ENCODE data around the gene KDM4C.

Gene KDM4C

DNA sequence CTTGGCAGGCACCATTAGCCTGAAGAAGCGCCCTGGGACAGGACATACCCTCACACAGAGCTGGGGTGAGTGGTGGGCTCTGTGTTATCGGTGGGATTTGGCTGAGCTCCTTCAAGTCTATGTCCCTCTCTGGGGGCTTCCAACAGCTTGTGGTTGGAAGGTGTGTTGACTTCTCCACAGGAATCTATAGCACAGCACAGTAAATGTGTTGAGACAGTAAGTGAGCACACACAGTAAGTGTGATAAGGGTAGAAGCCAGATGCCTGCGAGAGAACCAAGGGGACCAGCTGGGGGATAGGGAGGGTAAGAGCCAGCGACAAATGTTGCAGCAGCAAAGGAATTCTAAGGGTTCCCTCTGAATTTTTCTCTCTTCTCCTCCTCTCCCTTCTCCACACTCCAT is 448.0 kb downstream of the KDM4C start:
- H3K4me3 ChIP-seq (ENCODE audit: low read depth, low read length) = no peak overlapping the region
- no peaks in the 10 kb centered on the region for H3K36me3 ChIP-seq (replicated peaks)
- no peak overlapping the region for H3K27ac ChIP-seq
- H3K27me3 ChIP-seq (replicated peaks) = no peaks in the 10 kb centered on the region
- no peak for DNase-seq
- TF ChIP-seq, protein P1, sequence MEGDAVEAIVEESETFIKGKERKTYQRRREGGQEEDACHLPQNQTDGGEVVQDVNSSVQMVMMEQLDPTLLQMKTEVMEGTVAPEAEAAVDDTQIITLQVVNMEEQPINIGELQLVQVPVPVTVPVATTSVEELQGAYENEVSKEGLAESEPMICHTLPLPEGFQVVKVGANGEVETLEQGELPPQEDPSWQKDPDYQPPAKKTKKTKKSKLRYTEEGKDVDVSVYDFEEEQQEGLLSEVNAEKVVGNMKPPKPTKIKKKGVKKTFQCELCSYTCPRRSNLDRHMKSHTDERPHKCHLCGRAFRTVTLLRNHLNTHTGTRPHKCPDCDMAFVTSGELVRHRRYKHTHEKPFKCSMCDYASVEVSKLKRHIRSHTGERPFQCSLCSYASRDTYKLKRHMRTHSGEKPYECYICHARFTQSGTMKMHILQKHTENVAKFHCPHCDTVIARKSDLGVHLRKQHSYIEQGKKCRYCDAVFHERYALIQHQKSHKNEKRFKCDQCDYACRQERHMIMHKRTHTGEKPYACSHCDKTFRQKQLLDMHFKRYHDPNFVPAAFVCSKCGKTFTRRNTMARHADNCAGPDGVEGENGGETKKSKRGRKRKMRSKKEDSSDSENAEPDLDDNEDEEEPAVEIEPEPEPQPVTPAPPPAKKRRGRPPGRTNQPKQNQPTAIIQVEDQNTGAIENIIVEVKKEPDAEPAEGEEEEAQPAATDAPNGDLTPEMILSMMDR (IDR thresholded peaks at IDR 0.05; ENCODE audit: low read depth, low read length, missing control alignments) = no peak
- in situ Hi-C loops (cut with HindIII; ENCODE audit: low pct_ligation_motif_present, low sequenced_read_pairs) = no loop called here

DNA sequence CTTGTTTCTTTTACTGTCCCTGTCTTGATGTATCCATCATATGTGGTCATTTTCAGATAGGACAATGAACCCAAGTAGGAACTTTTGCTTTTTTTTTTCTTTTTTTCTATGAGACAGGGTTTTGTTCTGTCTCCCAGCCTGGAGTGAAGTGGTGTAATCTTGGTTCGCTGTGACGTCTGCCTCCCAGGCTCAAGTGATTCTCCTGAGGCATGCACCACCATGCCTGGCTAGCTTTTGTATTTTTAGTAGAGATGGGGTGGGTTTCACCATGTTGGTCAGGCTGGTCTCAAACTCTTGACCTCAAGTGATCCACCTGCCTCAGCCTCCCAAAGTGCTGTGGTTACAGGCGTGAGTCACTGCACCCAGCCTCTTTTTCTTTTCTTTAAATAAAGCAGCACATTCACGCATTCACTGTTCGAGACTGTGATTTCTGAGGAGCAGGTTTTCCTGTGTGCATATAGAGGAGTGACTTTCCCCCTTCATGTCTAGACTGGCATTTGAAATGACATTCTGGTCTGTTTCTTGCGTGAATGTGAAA is 448.5 kb downstream of the KDM4C start:
- in situ Hi-C loops (cut with HindIII; ENCODE audit: low pct_ligation_motif_present, low sequenced_read_pairs) = no loop called here
- H3K36me3 ChIP-seq (replicated peaks) = no peaks in the 10 kb centered on the region
- no peak for DNase-seq
- TF ChIP-seq, protein P1 (IDR thresholded peaks at IDR 0.05; ENCODE audit: low read depth, low read length, missing control alignments) = no peak
- H3K27me3 ChIP-seq (replicated peaks) = no peaks in the 10 kb centered on the region
- H3K4me3 ChIP-seq (ENCODE audit: low read depth, low read length) = no peak overlapping the region
- H3K27ac ChIP-seq = no peak overlapping the region

DNA sequence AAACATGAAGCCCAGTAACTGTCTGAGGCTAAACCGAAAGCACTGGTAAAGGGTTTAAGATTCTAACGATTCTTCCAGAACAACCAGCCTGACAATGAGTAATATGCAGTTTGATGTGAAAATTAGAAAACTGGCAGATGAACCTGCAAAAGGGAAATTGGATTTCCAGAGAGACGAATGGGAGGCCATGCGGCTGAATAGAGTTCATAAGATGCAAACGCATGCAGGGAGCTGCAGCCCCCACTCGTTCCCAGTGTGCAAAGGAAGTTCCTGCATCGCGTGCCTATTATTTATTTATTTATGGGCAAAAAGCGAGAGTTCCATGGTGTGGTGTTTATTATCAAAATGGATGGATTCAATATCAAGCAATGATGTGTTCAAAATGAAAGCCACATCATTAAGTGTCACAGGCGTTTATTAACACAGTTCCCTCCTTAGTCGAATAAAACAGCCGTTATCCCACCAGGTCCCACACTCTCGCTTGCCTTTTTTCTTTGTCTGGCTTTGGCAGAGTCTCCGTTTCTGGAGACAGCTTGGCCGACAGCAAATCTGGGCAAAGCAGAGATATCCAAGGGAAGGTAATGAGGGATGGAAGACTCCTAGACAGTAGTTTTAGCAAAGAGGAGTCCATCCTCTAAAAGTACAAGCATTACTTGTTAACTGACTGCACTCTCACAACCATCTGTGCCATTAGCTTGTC is 451.4 kb downstream of the KDM4C start:
- Histone ChIP-seq H3K27me3 (replicated peaks) (no peaks in the 10 kb centered on the region), H3K27ac (no peak overlapping the region), H3K36me3 (replicated peaks) (no peaks in the 10 kb centered on the region), H3K4me3 (ENCODE audit: low read depth, low read length) (no peak overlapping the region)
- TF ChIP-seq, protein P1 (IDR thresholded peaks at IDR 0.05; ENCODE audit: low read depth, low read length, missing control alignments) = no peak
- DNase-seq = no peak
- in situ Hi-C loops (cut with HindIII; ENCODE audit: low pct_ligation_motif_present, low sequenced_read_pairs) = no loop called here

DNA sequence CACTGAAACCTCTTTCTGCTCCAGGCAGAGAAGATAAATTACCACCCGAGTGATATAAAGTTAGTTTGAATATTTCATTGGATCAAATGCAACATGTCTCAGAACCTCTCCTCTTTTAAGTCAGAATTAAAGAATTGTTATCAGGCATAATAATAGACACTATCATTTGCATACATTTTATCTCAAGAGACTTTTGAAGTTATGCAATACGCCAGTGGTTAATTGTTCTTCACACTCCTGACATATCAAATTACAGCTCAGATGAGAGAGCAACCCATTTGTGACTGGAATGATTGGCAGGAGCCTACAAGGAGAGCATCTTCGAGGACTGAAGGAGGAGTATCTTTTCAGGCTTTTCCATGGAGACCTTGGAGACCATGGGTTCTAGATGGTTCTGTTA is 452.2 kb downstream of the KDM4C start:
- Histone ChIP-seq H3K27me3 (replicated peaks) (no peaks in the 10 kb centered on the region), H3K36me3 (replicated peaks) (no peaks in the 10 kb centered on the region), H3K4me3 (ENCODE audit: low read depth, low read length) (no peak overlapping the region), H3K27ac (no peak overlapping the region)
- DNase-seq = no peak
- in situ Hi-C loops (cut with HindIII; ENCODE audit: low pct_ligation_motif_present, low sequenced_read_pairs) = no loop called here
- TF ChIP-seq, protein P1 (IDR thresholded peaks at IDR 0.05; ENCODE audit: low read depth, low read length, missing control alignments) = no peak

DNA sequence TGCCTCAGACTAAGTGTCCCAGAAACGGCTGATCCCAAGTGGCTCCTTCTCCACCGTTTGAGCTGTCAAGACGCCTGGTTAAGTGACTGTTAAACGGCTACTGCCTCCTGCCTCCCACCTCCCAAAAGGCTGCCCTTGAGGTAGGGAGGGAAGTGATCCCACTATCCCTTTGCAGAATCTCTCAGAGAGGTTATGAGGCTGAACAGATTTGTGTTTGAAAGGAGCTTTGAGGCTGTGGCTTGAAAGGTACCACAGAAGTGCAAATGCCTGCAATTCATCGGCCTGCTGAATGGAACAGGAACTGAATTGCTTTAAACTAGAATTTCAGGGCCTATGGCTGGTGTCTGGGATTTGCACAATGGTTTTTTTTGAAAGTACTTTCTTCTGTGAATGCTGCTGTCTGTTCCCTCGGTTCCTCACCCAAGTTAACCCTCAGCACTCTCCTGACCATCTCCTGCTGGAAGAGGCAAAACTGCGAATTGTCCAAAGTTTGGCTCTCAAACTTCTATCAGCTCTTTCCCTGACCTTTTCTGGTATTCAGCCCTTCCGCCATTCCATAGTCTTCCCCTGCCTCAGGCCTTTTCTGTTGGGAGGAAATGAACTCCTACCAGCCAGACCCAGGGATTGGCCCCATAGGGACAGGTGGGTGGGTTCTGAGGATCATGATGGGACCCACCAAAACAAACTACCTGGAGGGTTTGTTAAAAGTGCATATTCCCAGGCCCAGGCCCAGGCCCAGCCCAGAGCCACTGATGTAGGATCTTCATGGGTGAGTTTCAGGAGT is 453.3 kb downstream of the KDM4C start:
- H3K27me3 ChIP-seq (replicated peaks) = no peaks in the 10 kb centered on the region
- no peak overlapping the region for H3K27ac ChIP-seq
- DNase-seq = no peak
- H3K4me3 ChIP-seq (ENCODE audit: low read depth, low read length) = no peak overlapping the region
- TF ChIP-seq, protein P1 (IDR thresholded peaks at IDR 0.05; ENCODE audit: low read depth, low read length, missing control alignments) = no peak
- in situ Hi-C loops (cut with HindIII; ENCODE audit: low pct_ligation_motif_present, low sequenced_read_pairs) = no loop called here
- H3K36me3 ChIP-seq (replicated peaks) = no peaks in the 10 kb centered on the region

Measured in brain microvascular endothelial cell (primary cell).